ENCODE data around the gene RFC2. TPM values are rescaled to one million over a fixed set of nuclear protein-coding genes. Genes with fewer than 3 reads are reported as not detected.

Gene RFC2
- total and polyA plus RNA-seq, 10 of the 15 experiments (the other 5 are each of a cell fraction or from before 2014, with no cell fraction given) = 25.8 to 145 (median 90.9) TPM

- TF ChIP-seq NFXL1 (IDR thresholded peaks at IDR 0.05; ENCODE audit: borderline replicate concordance) (no peak), SUZ12 (IDR thresholded peaks at IDR 0.05; ENCODE audit: unreplicated experiment) (no peak), NFYB (IDR thresholded peaks at IDR 0.05; ENCODE audit: insufficient read depth, low read depth, low read length) (no peak), SMC3 (IDR thresholded peaks at IDR 0.05; ENCODE audit: borderline replicate concordance, low read length) (peak; percentile 47; the same call in 1 of the 2 replicates), CTCF (IDR thresholded peaks at IDR 0.05 in 2 of 3, conservative IDR thresholded peaks at IDR 0.05 in 1 of 3; ENCODE audit: control insufficient read depth in 2 of 3, extremely low read depth in 1 of 3, insufficient read depth in 1 of 3, low read depth in 3 of 3, low read length in 3 of 3) (peak; percentile 38 to 53 (median 53); a peak in 4 of 6 replicates)
Measured at GRCh38 chr7:74202841-74203556, 51.2 kb downstream of the RFC2 start (continued).

GRCh38 chr7:74199551-74200355 is 54.4 kb downstream of the RFC2 start:
- intact Hi-C loops (cut with micrococcal nuclease; ENCODE audit: unreplicated experiment) (no loop called here), in situ Hi-C loops (cut with MboI) (no loop called here)
- CTCF ChIA-PET = interaction anchor here (0.8 to 3.1 kb wide), 4 partner anchors 19 to 201 kb away, joined by 3 to 10 read pairs (median 3); no protein-coding TSS in a partner anchor
- Histone ChIP-seq H3K9ac (ENCODE audit: control insufficient read depth, insufficient read depth, low read length) (no peak overlapping the region), H3K4me3 (no peak overlapping the region), H3K9me3 (replicated peaks; ENCODE audit: control insufficient read depth, insufficient read depth, low read length) (no peaks in the 10 kb centered on the region), H3K36me3 (ENCODE audit: control insufficient read depth in 2 of 2, insufficient read depth in 2 of 2, low read length in 1 of 2) (peaks cover 8% of the 10 kb centered on the region in 2 experiments), H4K20me1 (ENCODE audit: control insufficient read depth, insufficient read depth) (no peaks in the 10 kb centered on the region), H3K4me1 (ENCODE audit: control insufficient read depth, insufficient read depth, low read length) (peaks cover 12% of the 10 kb centered on the region), H3K4me2 (ENCODE audit: control insufficient read depth, insufficient read depth) (no peak overlapping the region), H2AFZ (ENCODE audit: control insufficient read depth, low read depth, low read length) (no peak overlapping the region), H3K27ac (ENCODE audit: control insufficient read depth, insufficient read depth) (no peak overlapping the region), H3K27me3 (replicated peaks in 1 of 2; ENCODE audit: control insufficient read depth in 2 of 2, insufficient read depth in 2 of 2, low read length in 1 of 2) (no peaks in the 10 kb centered on the region), H3K79me2 (ENCODE audit: control insufficient read depth, insufficient read depth, low read length) (no peaks in the 10 kb centered on the region)
- DNase-seq (ENCODE audit: low read depth, low spot score) (no peak), ATAC-seq (no peak), FAIRE-seq (no peak)
- RAD21 ChIA-PET (ENCODE audit: unreplicated experiment) = interaction anchor here (0.9 to 1.1 kb wide), 2 partner anchors 201 to 203 kb away, joined by 3 read pairs; no protein-coding TSS in a partner anchor
- 96% methylated on average over 19 of the region's 19 CpGs for WGBS (ENCODE audit: insufficient coverage, insufficient replicate concordance, low lambda C conversion rate, missing lambda C conversion rate)
- SMC1A ChIA-PET (ENCODE audit: uncharacterized antibody, unreplicated experiment) = interaction anchor here (1.2 to 1.4 kb wide), 2 partner anchors 19 to 23 kb away, joined by 3 to 5 read pairs; no protein-coding TSS in a partner anchor
- POLR2A ChIA-PET = interaction anchor here (0.6 to 1.0 kb wide), 3 partner anchors 21 to 127 kb away, joined by 3 to 6 read pairs (median 5); no protein-coding TSS in a partner anchor
- BruUV-seq (replicated peaks) = no TSS peak
- TF ChIP-seq NRF1 (conservative IDR thresholded peaks at IDR 0.05; ENCODE audit: low read depth, low read length) (no peak), SREBF2 (IDR thresholded peaks at IDR 0.05; ENCODE audit: low read length) (no peak), REST (IDR thresholded peaks at IDR 0.05; ENCODE audit: low read depth, low read length) (no peak), SRF (IDR thresholded peaks at IDR 0.05; ENCODE audit: low read depth in 2 of 2, low read length in 2 of 2) (no peak), ASH2L (IDR thresholded peaks at IDR 0.05; ENCODE audit: borderline replicate concordance, low read depth) (no peak), MXI1 (IDR thresholded peaks at IDR 0.05; ENCODE audit: low read depth, low read length) (no peak)
